Measurements from ENCODE around the gene ARHGAP20. TPM values are rescaled to one million over a fixed set of nuclear protein-coding genes. Genes with fewer than 3 reads are reported as not detected.

ARHGAP20 gene
- total and polyA plus RNA-seq, 8 donors, result 4.4 to 47.8 (median 41.8) TPM

GRCh38 chr11:110691926-110692325 is 20.3 kb downstream of the ARHGAP20 start:
- intact Hi-C loops (cut with DNase I), result no loop called here
- Histone ChIP-seq H3K36me3 (no peaks in the 10 kb centered on the region), H3K4me3 (no peak overlapping the region), H3K27me3 (no peaks in the 10 kb centered on the region), H3K27ac (no peak overlapping the region), H3K4me1 (no peaks in the 10 kb centered on the region), H3K9me3 (no peaks in the 10 kb centered on the region)
- DNase-seq (no peak), ATAC-seq (no peak)
- no peak for TF ChIP-seq CTCF (IDR thresholded peaks at IDR 0.05)

- intact Hi-C loops (cut with DNase I), result no loop called here
- TF ChIP-seq CTCF (IDR thresholded peaks at IDR 0.05), result no peak
- Histone ChIP-seq H3K4me1 (no peaks in the 10 kb centered on the region), H3K36me3 (no peaks in the 10 kb centered on the region), H3K27ac (no peak overlapping the region), H3K9me3 (no peaks in the 10 kb centered on the region), H3K4me3 (no peak overlapping the region), H3K27me3 (no peaks in the 10 kb centered on the region)
- DNase-seq, result no peak
- ATAC-seq, result no peak
Observed at GRCh38 chr11:110689306-110689705, 22.9 kb downstream of the ARHGAP20 start.

GRCh38 chr11:110679323-110679975 is 32.8 kb downstream of the ARHGAP20 start:
- no peak for ATAC-seq

GRCh38 chr11:110675548-110675947 is 36.7 kb downstream of the ARHGAP20 start:
- no peaks in the 10 kb centered on the region for H3K36me3 ChIP-seq
- ATAC-seq (no peak), DNase-seq (no peak)
- no peaks in the 10 kb centered on the region for H3K27me3 ChIP-seq
- no peaks in the 10 kb centered on the region for H3K4me1 ChIP-seq
- intact Hi-C loops (cut with DNase I), result no loop called here
- TF ChIP-seq CTCF (IDR thresholded peaks at IDR 0.05), result no peak
- no peak overlapping the region for H3K27ac ChIP-seq
- no peaks in the 10 kb centered on the region for H3K9me3 ChIP-seq
- H3K4me3 ChIP-seq, result no peak overlapping the region

More at GRCh38 chr11:110679323-110679975, 32.8 kb downstream of the ARHGAP20 start:
- H3K27me3 ChIP-seq, result no peaks in the 10 kb centered on the region
- H3K27ac ChIP-seq, result no peak overlapping the region
- intact Hi-C loops (cut with DNase I), result no loop called here
- H3K4me3 ChIP-seq, result no peak overlapping the region
- TF ChIP-seq CTCF (IDR thresholded peaks at IDR 0.05), result no peak
- DNase-seq, result no peak
- H3K9me3 ChIP-seq, result no peaks in the 10 kb centered on the region
- H3K36me3 ChIP-seq, result no peaks in the 10 kb centered on the region
- no peaks in the 10 kb centered on the region for H3K4me1 ChIP-seq

GRCh38 chr11:110665689-110666465 is 46.4 kb downstream of the ARHGAP20 start:
- Histone ChIP-seq H3K9me3 (no peaks in the 10 kb centered on the region), H3K27ac (no peak overlapping the region), H3K36me3 (no peaks in the 10 kb centered on the region), H3K4me1 (no peaks in the 10 kb centered on the region), H3K27me3 (no peaks in the 10 kb centered on the region), H3K4me3 (no peak overlapping the region)
- no peak for TF ChIP-seq CTCF (IDR thresholded peaks at IDR 0.05)
- no peak for DNase-seq
- ATAC-seq, result no peak
- intact Hi-C loops (cut with DNase I), result no loop called here

Data from left lung (tissue), 10 donors.